ENCODE results near the gene MX2. TPM values are rescaled to one million over a fixed set of nuclear protein-coding genes. Genes with fewer than 3 reads are reported as not detected.

The MX2 gene
- total and polyA plus RNA-seq, 3 donors from 2014 or later: 8.4 to 12.8 (median 10.1) TPM

DNA sequence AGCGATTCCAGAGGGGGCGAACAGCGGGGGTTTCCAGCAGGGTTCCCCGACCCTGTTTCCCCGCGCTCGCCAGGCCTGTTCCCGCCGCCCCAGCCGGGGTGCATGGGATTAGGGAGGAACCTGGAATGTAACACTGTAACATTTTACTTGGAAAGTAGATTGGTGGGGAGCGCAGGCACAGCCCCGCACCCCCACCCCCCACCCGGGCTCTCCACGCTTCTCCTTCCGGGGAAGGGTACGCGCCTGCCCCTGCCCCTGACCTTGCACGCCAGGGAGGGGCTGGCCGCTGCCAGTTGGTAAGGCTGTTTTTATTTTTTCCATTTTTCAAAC lies 44.8 kb upstream of the MX2 start:
- WGBS, 2 donors: 1 to 5% methylated on average over 9 to 19 of the region's 19 CpGs
- intact Hi-C loops (cut with DNase I; ENCODE audit: low total_unique reads): no loop called here
- Histone ChIP-seq H3K9me3 (no peaks in the 10 kb centered on the region), H3K36me3 (ENCODE audit: low read depth, missing control alignments) (no peaks in the 10 kb centered on the region), H3K27me3 (no peaks in the 10 kb centered on the region), H3K27ac (no peak overlapping the region), H3K4me1 (peaks cover 6% of the 10 kb centered on the region), H3K4me3 (peak overlapping the region in 1 of 2 donors; percentile 17)
- no peak for TF ChIP-seq POLR2A (IDR thresholded peaks at IDR 0.05)
- TF ChIP-seq CTCF (IDR thresholded peaks at IDR 0.05): no peak
- DNase-seq: no peak

DNA sequence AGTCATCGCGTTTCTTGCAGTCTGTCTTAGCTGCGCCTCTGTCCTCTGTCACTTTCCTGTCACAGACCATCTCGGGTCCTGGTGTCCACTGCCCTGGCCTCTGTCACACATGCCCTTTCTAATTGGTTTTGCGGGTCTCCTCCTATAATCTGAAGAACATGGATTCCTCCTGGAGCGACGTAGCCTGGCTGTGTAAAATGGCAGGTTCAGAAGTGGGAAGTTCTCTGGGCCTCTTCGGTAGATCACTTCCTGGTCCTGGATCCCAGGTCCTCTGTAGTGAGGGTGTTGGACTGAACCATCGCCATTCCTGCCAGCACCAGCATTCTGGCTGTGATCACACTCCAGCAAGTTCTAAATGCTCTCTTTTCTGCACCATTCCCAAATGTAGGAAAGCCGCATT lies 44.4 kb upstream of the MX2 start:
- no peak overlapping the region for H3K27ac ChIP-seq
- intact Hi-C loops (cut with DNase I; ENCODE audit: low total_unique reads): no loop called here
- no peak for TF ChIP-seq POLR2A (IDR thresholded peaks at IDR 0.05)
- no peak for TF ChIP-seq CTCF (IDR thresholded peaks at IDR 0.05)
- 46 to 69% methylated on average over 10 of the region's 10 CpGs for WGBS, 2 donors
- DNase-seq: no peak
- no peak overlapping the region for H3K4me3 ChIP-seq
- H3K9me3 ChIP-seq: no peaks in the 10 kb centered on the region
- no peaks in the 10 kb centered on the region for H3K27me3 ChIP-seq
- peaks cover 6% of the 10 kb centered on the region for H3K4me1 ChIP-seq
- H3K36me3 ChIP-seq (ENCODE audit: low read depth, missing control alignments): no peaks in the 10 kb centered on the region

- H3K27ac ChIP-seq: no peak overlapping the region
- H3K4me3 ChIP-seq: no peak overlapping the region
- H3K9me3 ChIP-seq: no peaks in the 10 kb centered on the region
- TF ChIP-seq CTCF (IDR thresholded peaks at IDR 0.05) (no peak), POLR2A (IDR thresholded peaks at IDR 0.05) (no peak)
- intact Hi-C loops (cut with DNase I; ENCODE audit: low total_unique reads): no loop called here
- H3K4me1 ChIP-seq: peaks cover 6% of the 10 kb centered on the region
- WGBS, 2 donors: 89 to 93% methylated on average over 3 to 9 of the region's 9 CpGs
- no peaks in the 10 kb centered on the region for H3K36me3 ChIP-seq (ENCODE audit: low read depth, missing control alignments)
- H3K27me3 ChIP-seq: no peaks in the 10 kb centered on the region
- no peak for DNase-seq
Observed at GRCh38 chr21:41318218-41318617, 43.6 kb upstream of the MX2 start.

GRCh38 chr21:41319273-41319672 lies 42.6 kb upstream of the MX2 start:
- Histone ChIP-seq H3K27me3 (no peaks in the 10 kb centered on the region), H3K9me3 (no peaks in the 10 kb centered on the region), H3K36me3 (ENCODE audit: low read depth, missing control alignments) (no peaks in the 10 kb centered on the region), H3K4me3 (no peak overlapping the region), H3K27ac (no peak overlapping the region), H3K4me1 (peaks cover 6% of the 10 kb centered on the region)
- TF ChIP-seq POLR2A (IDR thresholded peaks at IDR 0.05): no peak
- no peak for TF ChIP-seq CTCF (IDR thresholded peaks at IDR 0.05)
- WGBS, 2 donors: 74 to 84% methylated on average over 7 of the region's 7 CpGs
- no peak for DNase-seq
- intact Hi-C loops (cut with DNase I; ENCODE audit: low total_unique reads): no loop called here

DNA sequence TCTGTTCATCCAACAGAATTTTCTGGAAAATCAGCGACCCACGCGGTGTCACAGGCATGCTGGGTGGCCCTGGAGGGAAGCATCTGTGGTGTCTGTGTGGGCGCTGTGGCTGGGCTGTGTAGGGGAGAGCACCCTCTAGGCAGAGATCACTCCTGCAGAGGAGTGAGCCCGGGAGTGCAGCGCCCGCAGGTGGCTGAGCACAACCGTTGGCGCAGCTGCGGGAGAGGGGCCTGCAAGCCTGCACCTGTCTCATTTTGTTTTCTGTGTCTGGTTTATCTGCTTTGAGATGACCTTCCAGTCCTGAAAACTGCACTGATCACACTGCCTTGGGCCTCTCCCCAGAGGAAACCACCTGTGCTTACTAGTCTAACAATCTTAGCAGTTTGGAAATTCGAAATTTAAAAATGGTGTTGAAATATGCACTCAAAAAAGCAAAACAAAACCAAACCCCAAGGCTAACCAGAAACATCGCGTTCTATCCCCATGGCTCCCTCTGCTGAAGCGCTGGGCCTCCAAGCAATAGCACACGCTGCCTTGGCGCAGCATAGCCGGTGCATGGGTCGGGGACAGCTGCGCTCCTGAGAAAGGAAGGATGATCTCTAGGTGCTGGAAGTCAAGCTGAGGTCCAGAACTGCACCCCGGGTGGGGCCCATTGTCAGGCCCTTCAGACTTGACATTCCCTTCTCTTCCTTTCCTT lies 40.5 kb upstream of the MX2 start:
- Histone ChIP-seq H3K27ac (no peak overlapping the region), H3K4me1 (peaks cover 6% of the 10 kb centered on the region), H3K4me3 (no peak overlapping the region), H3K9me3 (no peaks in the 10 kb centered on the region), H3K27me3 (no peaks in the 10 kb centered on the region), H3K36me3 (ENCODE audit: low read depth, missing control alignments) (no peaks in the 10 kb centered on the region)
- TF ChIP-seq POLR2A (IDR thresholded peaks at IDR 0.05): no peak
- intact Hi-C loops (cut with DNase I; ENCODE audit: low total_unique reads): no loop called here
- 86% methylated on average over 16 to 20 of the region's 20 CpGs for WGBS, 2 donors
- no peak for DNase-seq
